NCI-H82 (cell line): ENCODE results near the gene DGCR8.

Experiments
- DNase-seq: peaks from one replicate; lab custom pipeline; 2025; lab: John Stamatoyannopoulos, UW

The DGCR8 gene

GRCh38 chr22:20138417-20138738 is 58.3 kb downstream of the DGCR8 start:
- DNase-seq = no peak

- no peak for DNase-seq
These were observed 58.8 kb downstream of the DGCR8 start for GRCh38 chr22:20138868-20139267.

- no peak for DNase-seq
These were observed 59.5 kb downstream of the DGCR8 start for GRCh38 chr22:20139391-20140106.

- DNase-seq = no peak
These were observed 60.0 kb downstream of the DGCR8 start for GRCh38 chr22:20140107-20140445.

GRCh38 chr22:20140521-20140964 is 60.5 kb downstream of the DGCR8 start:
- DNase-seq = no peak

GRCh38 chr22:20141186-20142077 is 61.4 kb downstream of the DGCR8 start:
- no peak for DNase-seq

- no peak for DNase-seq
These were observed 62.9 kb downstream of the DGCR8 start for GRCh38 chr22:20142711-20143621.

GRCh38 chr22:20143883-20144665 is 64.0 kb downstream of the DGCR8 start:
- DNase-seq = no peak

- no peak for DNase-seq
These were observed 65.3 kb downstream of the DGCR8 start for GRCh38 chr22:20145206-20145831.

- DNase-seq = no peak
These were observed 65.8 kb downstream of the DGCR8 start for GRCh38 chr22:20145832-20146223.

GRCh38 chr22:20146777-20147176 is 66.7 kb downstream of the DGCR8 start:
- no peak for DNase-seq

GRCh38 chr22:20147237-20147988 is 67.4 kb downstream of the DGCR8 start:
- DNase-seq = no peak

GRCh38 chr22:20148414-20148813 is 68.4 kb downstream of the DGCR8 start:
- DNase-seq = no peak

GRCh38 chr22:20149257-20150250 is 69.5 kb downstream of the DGCR8 start:
- no peak for DNase-seq

- DNase-seq = no peak
These were observed 70.6 kb downstream of the DGCR8 start, which contains the start of gene CCDC188 for GRCh38 chr22:20150381-20151275. CCDC188 (minus strand) TSS chr22:20151055; CDS start chr22:20150986, 69 bp downstream.

- DNase-seq = no peak
These were observed 71.2 kb downstream of the DGCR8 start for GRCh38 chr22:20151276-20151588.

- DNase-seq = no peak
These were observed 72.4 kb downstream of the DGCR8 start for GRCh38 chr22:20152464-20152890.

- no peak for DNase-seq
These were observed 73.9 kb downstream of the DGCR8 start for GRCh38 chr22:20153945-20154344.
